HCT116 (cell line): ENCODE measurements around the gene DNAJC4. TPM values are rescaled to one million over a fixed set of nuclear protein-coding genes. Genes with fewer than 3 reads are reported as not detected.
A peak's percentile ranks its signal among the peaks of the same experiment; 100 is the strongest.

Experiments
- ATAC-seq: fragments of 200-7000 bp; cut with Tn5 transposase; 2 replicates; pipeline ENCODE4 v1.9.1; 2020; ENCODE audit warnings: mild to moderate bottlenecking, moderate library complexity
- BruUV-seq: library from RNA; stranded (reverse); fragments of 400-500 nt; replicated peaks from 2 replicates; lab custom pipeline; 2021; lab: Mats Ljungman, UMichigan
- CTCF ChIA-PET: fragments of 300-600 bp; sonication (Branson Sonifier 250); formaldehyde crosslinking; loops from one replicate; lab custom pipeline; 2021; ENCODE audit warnings: antibody characterized with exemption; lab: Charles Lee
- POLR2A ChIA-PET: fragments of 300-600, 350-600 bp; sonication (Branson Sonifier 250); formaldehyde crosslinking; loops from one replicate; lab custom pipeline; 2021; ENCODE audit warnings: antibody characterized with exemption; lab: Charles Lee
- RAD21 ChIA-PET, 2 experiments: fragments of 300-600 bp; sonication (Branson Sonifier 250); formaldehyde crosslinking; loops; one replicate each; lab custom pipeline; 2023; ENCODE audit warnings: low total read pairs in 2 of 2; ENCODE audit not compliant: uncharacterized antibody in 2 of 2, unreplicated experiment in 2 of 2, low non-redundant PET in 1 of 2; lab: Charles Lee
- DNase-seq: peaks from one replicate; pipeline ENCODE4 v3.0.0-alpha.2; 2010; ENCODE audit warnings: low read depth, low spot score
- H2AFZ ChIP-seq: fragments of 200-600 bp; shearing (Covaris generic), sonication (generic); 2 replicates; pipeline ENCODE4 v1.6.1; 2017; ENCODE audit warnings: low read depth, mixed run types, mixed read lengths, antibody characterized with exemption, low read length; ENCODE audit not compliant: poor library complexity, severe bottlenecking
- H3K27ac ChIP-seq: 2 replicates; pipeline ENCODE4 v1.5.1; 2012; ENCODE audit warnings: low read depth, low read length
- H3K27me3 ChIP-seq: fragments of 200-600 bp; sonication (generic); 2 replicates; pipeline ENCODE4 v1.6.1; 2016; ENCODE audit warnings: mixed run types, low read length, mixed read lengths; ENCODE audit not compliant: insufficient read depth
- H3K36me3 ChIP-seq, 2 experiments: fragments of 200-500 bp in 1 of 2; fragments of 200-600 bp in 1 of 2; sonication (Bioruptor generic) in 1 of 2; sonication (generic) in 1 of 2; 2 replicates each; pipeline versions ENCODE4 v1.5.1 to v1.6.1; 2014 to 2016; ENCODE audit warnings: low read length in 2 of 2, inconsistent platforms in 1 of 2, mixed read lengths in 1 of 2, mixed run types in 1 of 2; ENCODE audit not compliant: insufficient read depth in 2 of 2, control insufficient read depth in 1 of 2
- H3K4me1 ChIP-seq, 2 experiments: fragments of 200-600 bp in 1 of 2; sonication (generic) in 1 of 2; 2 replicates each; pipeline versions ENCODE4 v1.5.1 to v1.6.1; 2012 to 2017; ENCODE audit warnings: low read length in 2 of 2, inconsistent platforms in 1 of 2, mild to moderate bottlenecking in 1 of 2, mixed read lengths in 1 of 2, mixed run types in 1 of 2, moderate library complexity in 1 of 2; ENCODE audit not compliant: insufficient read depth in 2 of 2, control insufficient read depth in 1 of 2
- H3K4me2 ChIP-seq: fragments of 200-600 bp; sonication (generic); 2 replicates; pipeline ENCODE4 v1.6.1; 2017; ENCODE audit warnings: mixed run types, low read length, mixed read lengths
- H3K4me3 ChIP-seq, 2 experiments: fragments of 200-600 bp in 1 of 2; sonication (generic) in 1 of 2; replicated peaks in 1 of 2; 2 replicates each; pipeline ENCODE4 v1.5.1; 2011 to 2016; ENCODE audit warnings: low read length in 2 of 2, control low read depth in 1 of 2, low read depth in 1 of 2, mild to moderate bottlenecking in 1 of 2, mixed read lengths in 1 of 2, mixed run types in 1 of 2
- H3K79me2 ChIP-seq: fragments of 200-600 bp; sonication (generic); 2 replicates; pipeline ENCODE4 v1.6.1; 2017; ENCODE audit warnings: mild to moderate bottlenecking, mixed run types, low read length, moderate library complexity, mixed read lengths; ENCODE audit not compliant: insufficient read depth
- H3K9ac ChIP-seq: fragments of 200-600 bp; sonication (generic); 2 replicates; pipeline ENCODE4 v1.6.1; 2016; ENCODE audit warnings: low read length, mixed read lengths
- H3K9me2 ChIP-seq: fragments of 200-600 bp; sonication (generic), shearing (Covaris generic); 2 replicates; pipeline ENCODE4 v1.6.1; 2017; ENCODE audit warnings: mixed run types, mild to moderate bottlenecking, moderate library complexity; ENCODE audit not compliant: insufficient read depth
- H3K9me3 ChIP-seq, 2 experiments: fragments of 200-500 bp in 1 of 2; fragments of 200-600 bp in 1 of 2; sonication (Bioruptor generic) in 1 of 2; sonication (generic) in 1 of 2; 2 replicates each; pipeline ENCODE4 v1.6.1; 2014 to 2017; ENCODE audit warnings: low read length in 2 of 2, mixed read lengths in 2 of 2, inconsistent platforms in 1 of 2, low read depth in 1 of 2, mild to moderate bottlenecking in 1 of 2, mixed run types in 1 of 2, moderate library complexity in 1 of 2; ENCODE audit not compliant: control insufficient read depth in 1 of 2, insufficient read depth in 1 of 2
- H4K20me1 ChIP-seq: fragments of 200-600 bp; sonication (generic), shearing (Covaris generic); 2 replicates; pipeline ENCODE4 v1.6.1; 2017; ENCODE audit warnings: mixed run types, mild to moderate bottlenecking, moderate library complexity; ENCODE audit not compliant: insufficient read depth
- CBX3 ChIP-seq: IDR thresholded peaks from 2 replicates; pipeline ENCODE4 v1.6.1; 2012; ENCODE audit warnings: low read depth
- CEBPB ChIP-seq: IDR thresholded peaks from 2 replicates; pipeline ENCODE4 v1.6.1; 2012; ENCODE audit warnings: low read depth
- EGR1 ChIP-seq: IDR thresholded peaks from 2 replicates; pipeline ENCODE4 v1.6.1; 2012; ENCODE audit warnings: low read depth
- EZH2 ChIP-seq: fragments of 200-600 bp; sonication (generic); IDR thresholded peaks from 2 replicates; pipeline ENCODE4 v1.6.1; 2017; ENCODE audit warnings: antibody characterized with exemption, mixed run types
- EZH2phosphoT487 ChIP-seq: fragments of 200-600 bp; IDR thresholded peaks from 2 replicates; pipeline ENCODE4 v1.6.1; 2018; ENCODE audit warnings: antibody characterized with exemption, borderline replicate concordance
- FOSL1 ChIP-seq: IDR thresholded peaks from 2 replicates; pipeline ENCODE4 v1.6.1; 2012; ENCODE audit warnings: low read depth
- JUND ChIP-seq: IDR thresholded peaks from 2 replicates; pipeline ENCODE4 v1.6.1; 2012
- POLR2AphosphoS5 ChIP-seq: IDR thresholded peaks from 2 replicates; pipeline ENCODE4 v1.6.1; 2011; ENCODE audit warnings: mild to moderate bottlenecking, low read depth, low read length, moderate library complexity
- RAD21 ChIP-seq: IDR thresholded peaks from 2 replicates; pipeline ENCODE4 v1.6.1; 2012; ENCODE audit warnings: low read depth, mild to moderate bottlenecking
- SP1 ChIP-seq: IDR thresholded peaks from 2 replicates; pipeline ENCODE4 v1.6.1; 2012; ENCODE audit warnings: low read depth
- SRF ChIP-seq: IDR thresholded peaks from 2 replicates; pipeline ENCODE4 v1.6.1; 2012; ENCODE audit warnings: low read depth
- TCF7L2 ChIP-seq: IDR thresholded peaks from 2 replicates; pipeline ENCODE4 v1.7.0; 2011; ENCODE audit warnings: borderline replicate concordance, inconsistent platforms; ENCODE audit not compliant: insufficient read depth, insufficient read length; ENCODE audit errors: extremely low read depth
- YY1 ChIP-seq: IDR thresholded peaks from 2 replicates; pipeline ENCODE4 v1.6.1; 2011; ENCODE audit warnings: low read length, low read depth, moderate library complexity, mild to moderate bottlenecking; ENCODE audit not compliant: insufficient replicate concordance; ENCODE audit errors: extremely low read depth
- ZFX ChIP-seq: fragments of 450-650 bp; IDR thresholded peaks from 2 replicates; pipeline ENCODE4 v1.6.1; 2017
- ZNF274 ChIP-seq: fragments of 200-500 bp; sonication (Bioruptor generic); IDR thresholded peaks from 2 replicates; pipeline ENCODE4 v1.6.1; 2014; ENCODE audit warnings: mild to moderate bottlenecking, low read depth, low read length, inconsistent platforms
- intact Hi-C: fragments of 100-400 bp; cut with micrococcal nuclease; formaldehyde crosslinking; loops from 2 replicates; pipeline ENCODE4 v1.10.0; 2022
- total RNA-seq: library from RNA; stranded (reverse); gene quantifications from one replicate; pipeline ENCODE4 v1.2.1, GENCODE V29; 2021; ENCODE audit not compliant: unreplicated experiment
- TF ChIP-seq, protein P1 (sequence below): IDR thresholded peaks from 2 replicates; pipeline ENCODE4 v1.6.1; 2012
- TF ChIP-seq, protein P2 (sequence below): IDR thresholded peaks from 2 replicates; pipeline ENCODE4 v1.6.1; 2011; ENCODE audit warnings: mild to moderate bottlenecking, low read length, moderate library complexity; ENCODE audit not compliant: insufficient replicate concordance; ENCODE audit errors: extremely low read depth
- TF ChIP-seq, protein P3 (sequence below): IDR thresholded peaks from 2 replicates; pipeline ENCODE4 v1.6.1; 2012
- TF ChIP-seq, protein P4 (sequence below), 3 experiments: fragments of 200-600 bp in 1 of 3; sonication (generic) in 1 of 3; IDR thresholded peaks in 2 of 3; conservative IDR thresholded peaks in 1 of 3; 2 replicates each; pipeline ENCODE4 v1.5.1; 2012 to 2017; ENCODE audit warnings: low read depth in 2 of 3, low read length in 2 of 3, antibody characterized with exemption in 1 of 3, borderline replicate concordance in 1 of 3, control low read depth in 1 of 3, mild to moderate bottlenecking in 1 of 3, mixed read lengths in 1 of 3, mixed run types in 1 of 3, moderate library complexity in 1 of 3; ENCODE audit not compliant: insufficient read depth in 1 of 3

DNAJC4 gene
- total RNA-seq, 1 experiment from 2014 or later, result 25.8 TPM

DNA sequence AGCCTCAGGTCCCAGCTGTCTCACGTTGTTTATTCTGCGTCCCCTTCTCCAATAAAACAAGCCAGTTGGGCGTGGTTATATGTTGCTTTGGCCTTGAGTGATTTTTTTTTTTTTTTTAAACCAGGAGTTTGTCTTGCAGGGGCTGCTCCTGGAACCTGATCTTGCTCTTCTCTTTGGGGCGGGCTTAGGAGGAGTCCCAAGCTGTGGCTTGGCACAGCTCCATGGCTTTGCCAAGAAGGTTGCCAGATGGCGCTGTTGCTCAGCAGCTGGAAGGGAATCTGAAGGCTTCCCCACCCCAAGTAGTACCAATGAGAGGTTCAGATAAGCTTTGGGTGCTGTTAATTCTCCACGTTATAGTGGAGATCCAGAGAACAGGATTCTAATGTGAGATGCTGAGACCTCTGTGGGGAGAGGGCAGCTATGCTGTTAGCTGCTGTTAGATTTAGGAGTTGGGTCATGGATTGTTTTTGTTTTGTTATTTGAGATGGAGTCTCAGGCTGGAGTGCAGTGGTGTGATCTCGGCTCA, 25.8 kb upstream of the DNAJC4 start:
- no peak overlapping the region for H3K4me2 ChIP-seq
- peaks cover 47 to 53% of the 10 kb centered on the region in 2 experiments for H3K36me3 ChIP-seq
- no peak overlapping the region for H3K27ac ChIP-seq
- peaks cover 0 to 8% of the 10 kb centered on the region in 2 experiments; a peak in 1 of 4 replicates for H3K4me1 ChIP-seq
- ATAC-seq (peak; percentile 80), DNase-seq (peak; percentile 88)
- H3K79me2 ChIP-seq, result peaks cover 34% of the 10 kb centered on the region; the same call in 1 of the 2 replicates
- no TSS peak for BruUV-seq
- H3K9me3 ChIP-seq, result no peaks in the 10 kb centered on the region
- no peak for TF ChIP-seq TCF7L2
- TF ChIP-seq CEBPB, result no peak
- no peak for TF ChIP-seq YY1
- TF ChIP-seq POLR2AphosphoS5, result peak; percentile 54
- TF ChIP-seq CBX3, result no peak
- no peak for TF ChIP-seq FOSL1
- peak; percentile 94 for TF ChIP-seq RAD21
- no peak for TF ChIP-seq ZNF274
- TF ChIP-seq EZH2, result no peak
- TF ChIP-seq SRF, result 0 out of 2 replicates have a peak, but pooled peaks have one; percentile 5
- TF ChIP-seq, protein P1, sequence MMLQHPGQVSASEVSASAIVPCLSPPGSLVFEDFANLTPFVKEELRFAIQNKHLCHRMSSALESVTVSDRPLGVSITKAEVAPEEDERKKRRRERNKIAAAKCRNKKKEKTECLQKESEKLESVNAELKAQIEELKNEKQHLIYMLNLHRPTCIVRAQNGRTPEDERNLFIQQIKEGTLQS, result no peak
- TF ChIP-seq, protein P2, sequence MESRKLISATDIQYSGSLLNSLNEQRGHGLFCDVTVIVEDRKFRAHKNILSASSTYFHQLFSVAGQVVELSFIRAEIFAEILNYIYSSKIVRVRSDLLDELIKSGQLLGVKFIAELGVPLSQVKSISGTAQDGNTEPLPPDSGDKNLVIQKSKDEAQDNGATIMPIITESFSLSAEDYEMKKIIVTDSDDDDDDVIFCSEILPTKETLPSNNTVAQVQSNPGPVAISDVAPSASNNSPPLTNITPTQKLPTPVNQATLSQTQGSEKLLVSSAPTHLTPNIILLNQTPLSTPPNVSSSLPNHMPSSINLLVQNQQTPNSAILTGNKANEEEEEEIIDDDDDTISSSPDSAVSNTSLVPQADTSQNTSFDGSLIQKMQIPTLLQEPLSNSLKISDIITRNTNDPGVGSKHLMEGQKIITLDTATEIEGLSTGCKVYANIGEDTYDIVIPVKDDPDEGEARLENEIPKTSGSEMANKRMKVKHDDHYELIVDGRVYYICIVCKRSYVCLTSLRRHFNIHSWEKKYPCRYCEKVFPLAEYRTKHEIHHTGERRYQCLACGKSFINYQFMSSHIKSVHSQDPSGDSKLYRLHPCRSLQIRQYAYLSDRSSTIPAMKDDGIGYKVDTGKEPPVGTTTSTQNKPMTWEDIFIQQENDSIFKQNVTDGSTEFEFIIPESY, result no peak
- TF ChIP-seq, protein P3, sequence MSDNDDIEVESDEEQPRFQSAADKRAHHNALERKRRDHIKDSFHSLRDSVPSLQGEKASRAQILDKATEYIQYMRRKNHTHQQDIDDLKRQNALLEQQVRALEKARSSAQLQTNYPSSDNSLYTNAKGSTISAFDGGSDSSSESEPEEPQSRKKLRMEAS, result no peak
- TF ChIP-seq EZH2phosphoT487, result no peak
- TF ChIP-seq SP1, result no peak
- TF ChIP-seq, protein P4, sequence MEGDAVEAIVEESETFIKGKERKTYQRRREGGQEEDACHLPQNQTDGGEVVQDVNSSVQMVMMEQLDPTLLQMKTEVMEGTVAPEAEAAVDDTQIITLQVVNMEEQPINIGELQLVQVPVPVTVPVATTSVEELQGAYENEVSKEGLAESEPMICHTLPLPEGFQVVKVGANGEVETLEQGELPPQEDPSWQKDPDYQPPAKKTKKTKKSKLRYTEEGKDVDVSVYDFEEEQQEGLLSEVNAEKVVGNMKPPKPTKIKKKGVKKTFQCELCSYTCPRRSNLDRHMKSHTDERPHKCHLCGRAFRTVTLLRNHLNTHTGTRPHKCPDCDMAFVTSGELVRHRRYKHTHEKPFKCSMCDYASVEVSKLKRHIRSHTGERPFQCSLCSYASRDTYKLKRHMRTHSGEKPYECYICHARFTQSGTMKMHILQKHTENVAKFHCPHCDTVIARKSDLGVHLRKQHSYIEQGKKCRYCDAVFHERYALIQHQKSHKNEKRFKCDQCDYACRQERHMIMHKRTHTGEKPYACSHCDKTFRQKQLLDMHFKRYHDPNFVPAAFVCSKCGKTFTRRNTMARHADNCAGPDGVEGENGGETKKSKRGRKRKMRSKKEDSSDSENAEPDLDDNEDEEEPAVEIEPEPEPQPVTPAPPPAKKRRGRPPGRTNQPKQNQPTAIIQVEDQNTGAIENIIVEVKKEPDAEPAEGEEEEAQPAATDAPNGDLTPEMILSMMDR (IDR thresholded peaks at IDR 0.05 in 2 of 3, conservative IDR thresholded peaks at IDR 0.05 in 1 of 3; ENCODE audit: borderline replicate concordance in 1 of 3, insufficient read depth in 1 of 3, low read depth in 2 of 3, low read length in 2 of 3), result peak; percentile 75 to 90 (median 87)
- TF ChIP-seq EGR1, result no peak
- no peak for TF ChIP-seq ZFX
- TF ChIP-seq JUND, result no peak
- no peak overlapping the region for H2AFZ ChIP-seq
- intact Hi-C loops, result loop anchor here (1.0 to 2.0 kb wide), 3 partner anchors 66 to 151 kb away; no protein-coding TSS in a partner anchor
- H4K20me1 ChIP-seq, result no peaks in the 10 kb centered on the region
- H3K4me3 ChIP-seq, result no peak overlapping the region
- H3K9me2 ChIP-seq, result no peaks in the 10 kb centered on the region
- ChIA-PET CTCF (interaction anchor here (0.6 to 4.6 kb wide), 18 partner anchors 10 to 484 kb away, joined by 3 to 80 read pairs (median 6); partner anchors contain the start of genes CATSPERZ, ESRRA, FKBP2 and NUDT22), POLR2A (interaction anchor here (0.7 to 2.2 kb wide), 8 partner anchors 19 to 150 kb away, joined by 3 to 10 read pairs (median 3); partner anchors contain the start of gene STIP1), RAD21 (interaction anchor here (0.7 to 1.6 kb wide), 10 partner anchors 19 to 151 kb away, joined by 3 to 7 read pairs (median 4); partner anchors contain the start of genes ESRRA (in 1 of the 2), PLCB3 (in 1 of the 2) and STIP1 (in 1 of the 2))
- H3K9ac ChIP-seq, result no peak overlapping the region
- H3K27me3 ChIP-seq, result no peaks in the 10 kb centered on the region
